Measurements from ENCODE around the gene ATPAF1.

DNA sequence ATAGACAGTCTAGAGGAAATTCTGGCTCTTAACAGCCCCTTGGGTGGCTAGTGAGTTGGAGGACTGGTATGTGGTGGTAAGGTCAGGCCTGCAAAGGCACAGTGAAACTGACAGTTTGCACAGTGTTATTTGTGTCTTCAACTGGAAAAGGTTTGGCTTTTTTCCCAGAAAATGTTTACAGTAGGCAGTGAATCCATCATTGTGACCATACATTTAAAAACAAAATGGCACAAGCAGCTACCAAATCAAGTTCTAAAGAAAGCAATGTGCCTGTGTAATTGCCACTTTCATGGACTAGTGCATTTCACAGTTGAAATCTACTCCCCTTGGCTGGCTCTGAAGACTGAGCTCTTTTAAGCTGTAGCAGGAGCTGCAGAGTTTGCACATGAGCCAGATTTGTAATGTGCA is 24.8 kb downstream of the ATPAF1 start:
- TF ChIP-seq, protein P1, sequence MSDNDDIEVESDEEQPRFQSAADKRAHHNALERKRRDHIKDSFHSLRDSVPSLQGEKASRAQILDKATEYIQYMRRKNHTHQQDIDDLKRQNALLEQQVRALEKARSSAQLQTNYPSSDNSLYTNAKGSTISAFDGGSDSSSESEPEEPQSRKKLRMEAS (IDR thresholded peaks at IDR 0.05; ENCODE audit: low read depth, low read length): no peak
- TF ChIP-seq, protein P2, sequence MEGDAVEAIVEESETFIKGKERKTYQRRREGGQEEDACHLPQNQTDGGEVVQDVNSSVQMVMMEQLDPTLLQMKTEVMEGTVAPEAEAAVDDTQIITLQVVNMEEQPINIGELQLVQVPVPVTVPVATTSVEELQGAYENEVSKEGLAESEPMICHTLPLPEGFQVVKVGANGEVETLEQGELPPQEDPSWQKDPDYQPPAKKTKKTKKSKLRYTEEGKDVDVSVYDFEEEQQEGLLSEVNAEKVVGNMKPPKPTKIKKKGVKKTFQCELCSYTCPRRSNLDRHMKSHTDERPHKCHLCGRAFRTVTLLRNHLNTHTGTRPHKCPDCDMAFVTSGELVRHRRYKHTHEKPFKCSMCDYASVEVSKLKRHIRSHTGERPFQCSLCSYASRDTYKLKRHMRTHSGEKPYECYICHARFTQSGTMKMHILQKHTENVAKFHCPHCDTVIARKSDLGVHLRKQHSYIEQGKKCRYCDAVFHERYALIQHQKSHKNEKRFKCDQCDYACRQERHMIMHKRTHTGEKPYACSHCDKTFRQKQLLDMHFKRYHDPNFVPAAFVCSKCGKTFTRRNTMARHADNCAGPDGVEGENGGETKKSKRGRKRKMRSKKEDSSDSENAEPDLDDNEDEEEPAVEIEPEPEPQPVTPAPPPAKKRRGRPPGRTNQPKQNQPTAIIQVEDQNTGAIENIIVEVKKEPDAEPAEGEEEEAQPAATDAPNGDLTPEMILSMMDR (IDR thresholded peaks at IDR 0.05; ENCODE audit: low read depth, low read length): no peak
- no peak for TF ChIP-seq POLR2A (IDR thresholded peaks at IDR 0.05; ENCODE audit: extremely low read depth, insufficient read length)

Measured in NB4 (cell line).